ENCODE measurements around the gene APOA4. TPM values are rescaled to one million over a fixed set of nuclear protein-coding genes. Genes with fewer than 3 reads are reported as not detected.

Gene APOA4
- total and polyA plus RNA-seq, 2 experiments from 2014 or later, result not detected

GRCh38 chr11:116813170-116813569 is 9.9 kb downstream of the APOA4 start (continued):
- TF ChIP-seq ZNF462 (CRISPR knock-in tag; IDR thresholded peaks at IDR 0.05) (no peak), POLR2AphosphoS5 (IDR thresholded peaks at IDR 0.05; ENCODE audit: low read depth) (no peak), EZH2phosphoT487 (IDR thresholded peaks at IDR 0.05; ENCODE audit: unreplicated experiment) (no peak), CREB1 (CRISPR knock-in tag; IDR thresholded peaks at IDR 0.05; ENCODE audit: low read depth) (no peak), ETS1 (IDR thresholded peaks at IDR 0.05) (no peak), JUNB (IDR thresholded peaks at IDR 0.05; ENCODE audit: unreplicated experiment) (no peak), NANOG (IDR thresholded peaks at IDR 0.05; ENCODE audit: borderline replicate concordance) (no peak), EZH2 (IDR thresholded peaks at IDR 0.05; ENCODE audit: low read depth, unreplicated experiment) (no peak)

- no peak overlapping the region for H3K27ac ChIP-seq (ENCODE audit: low read depth)
- Mint-ChIP-seq H3K27ac (no peak overlapping the region), H3K36me3 (ENCODE audit: low read depth) (no peaks in the 10 kb centered on the region), H3K9me3 (no peaks in the 10 kb centered on the region), H3K4me3 (no peak overlapping the region), H3K4me1 (no peaks in the 10 kb centered on the region; the same call in 2 of the 3 replicates), H3K27me3 (ENCODE audit: insufficient read depth, low read depth, poor library complexity) (peaks cover 6% of the 10 kb centered on the region)
- H3F3A ChIP-seq (replicated peaks; ENCODE audit: low read depth), result no peaks in the 10 kb centered on the region
- H4K20me1 ChIP-seq (replicated peaks; ENCODE audit: insufficient read depth), result no peaks in the 10 kb centered on the region
- no peaks in the 10 kb centered on the region for H3K4me1 ChIP-seq (ENCODE audit: insufficient read depth)
- DNase-seq (ENCODE audit: low spot score), result no peak
- no peaks in the 10 kb centered on the region for H3K79me2 ChIP-seq (replicated peaks; ENCODE audit: insufficient read depth)
- H3K27me3 ChIP-seq (ENCODE audit: insufficient read depth), result no peaks in the 10 kb centered on the region
- H3K4me3 ChIP-seq, result no peak overlapping the region
- no peak overlapping the region for H3K4me2 ChIP-seq
- TF ChIP-seq ETS1 (IDR thresholded peaks at IDR 0.05) (no peak), REST (IDR thresholded peaks at IDR 0.05; ENCODE audit: unreplicated experiment) (no peak), CREB1 (CRISPR knock-in tag; IDR thresholded peaks at IDR 0.05; ENCODE audit: low read depth) (no peak), POLR2AphosphoS5 (IDR thresholded peaks at IDR 0.05; ENCODE audit: low read depth) (no peak), NANOG (IDR thresholded peaks at IDR 0.05; ENCODE audit: borderline replicate concordance) (no peak), EZH2phosphoT487 (IDR thresholded peaks at IDR 0.05; ENCODE audit: unreplicated experiment) (no peak), EZH2 (IDR thresholded peaks at IDR 0.05; ENCODE audit: low read depth, unreplicated experiment) (no peak), ZNF331 (CRISPR knock-in tag; IDR thresholded peaks at IDR 0.05; ENCODE audit: low read depth) (no peak)
- no peaks in the 10 kb centered on the region for H3K9me2 ChIP-seq (ENCODE audit: insufficient read depth)
- H2AFZ ChIP-seq, result no peak overlapping the region
- no peak for ATAC-seq
- H3K36me3 ChIP-seq (ENCODE audit: insufficient read depth), result no peaks in the 10 kb centered on the region
Measured at GRCh38 chr11:116812109-116812508, 11.0 kb downstream of the APOA4 start.
